Hippocampal formation (tissue), 2 donors: ENCODE results near the gene GAB4.
"Not testable (repeated sequence)": the region's sequence is repeated elsewhere in the genome, so short reads cannot be mapped to it uniquely, and the experiment has no call there.

Source experiments
- DNase-seq, 2 donors: peaks; one replicate each; lab custom pipeline; 2025; lab: John Stamatoyannopoulos, UW

GAB4 gene

DNA sequence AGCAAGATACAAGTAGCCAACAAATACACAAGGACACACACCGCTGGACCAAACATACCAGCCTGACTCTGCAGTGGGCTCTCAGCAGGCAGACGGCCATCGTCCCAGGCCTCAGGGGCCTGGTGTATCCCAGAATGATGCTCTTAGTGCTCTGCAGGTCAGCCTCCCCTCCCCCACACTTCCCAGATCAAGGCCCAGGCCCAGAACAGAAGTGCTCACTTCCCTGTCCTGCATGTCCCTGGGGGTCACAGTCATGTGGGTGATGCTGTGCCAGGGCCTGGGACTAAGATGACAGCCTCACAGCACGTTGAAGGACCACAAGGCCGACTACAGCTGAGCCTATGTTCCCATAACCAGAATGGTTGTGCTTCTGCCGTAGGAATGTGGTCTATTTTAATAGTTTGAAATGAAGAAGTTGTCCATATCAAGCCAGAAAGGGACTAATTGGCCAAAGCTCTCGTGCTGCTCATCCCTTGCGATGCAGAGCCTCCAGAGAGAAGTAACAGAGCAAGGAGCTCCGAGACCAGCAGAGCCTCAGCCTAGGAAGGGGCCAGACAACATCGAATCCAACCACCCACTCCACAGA, 48.6 kb downstream of the GAB4 start:
- no peak for DNase-seq

DNA sequence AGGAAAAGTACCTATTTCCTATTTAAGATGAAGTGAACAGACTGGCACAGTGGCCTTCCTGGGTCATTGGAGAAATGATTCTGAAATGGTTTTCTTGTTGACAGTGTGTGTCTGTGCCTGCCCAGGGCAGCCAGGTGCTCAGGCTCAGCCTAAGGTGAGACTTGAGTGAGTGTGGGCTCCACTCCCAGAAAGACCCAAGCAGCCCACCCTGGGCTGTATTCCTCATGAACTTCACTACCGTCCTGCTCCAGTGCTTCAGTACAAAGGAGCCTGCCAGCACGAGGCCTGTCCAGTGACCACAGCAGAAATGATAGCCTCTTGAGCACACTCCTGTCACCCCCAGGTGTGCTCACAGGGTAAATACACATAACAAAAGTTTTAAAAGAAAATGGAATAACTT, 49.5 kb downstream of the GAB4 start:
- DNase-seq, result no peak

DNA sequence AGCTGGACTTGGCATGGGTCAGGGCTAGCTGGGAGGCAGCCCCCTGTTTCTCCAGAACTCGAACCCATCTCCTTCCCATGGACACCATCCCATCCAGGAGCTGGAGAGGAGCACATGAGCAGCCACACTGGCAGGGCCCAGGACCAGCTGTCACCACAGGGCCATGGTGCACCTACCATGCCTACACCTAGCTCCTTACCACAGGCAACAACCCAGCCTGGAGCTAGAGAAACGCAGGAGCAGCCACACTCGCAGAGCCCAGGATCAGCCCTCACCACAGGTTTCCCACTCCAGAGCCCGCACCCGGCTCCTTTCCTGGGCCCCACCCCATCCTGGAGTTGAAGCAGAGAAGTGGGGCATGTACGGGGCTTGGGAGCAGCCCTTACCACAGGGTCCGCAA, 50.2 kb downstream of the GAB4 start:
- DNase-seq, result no peak

DNA sequence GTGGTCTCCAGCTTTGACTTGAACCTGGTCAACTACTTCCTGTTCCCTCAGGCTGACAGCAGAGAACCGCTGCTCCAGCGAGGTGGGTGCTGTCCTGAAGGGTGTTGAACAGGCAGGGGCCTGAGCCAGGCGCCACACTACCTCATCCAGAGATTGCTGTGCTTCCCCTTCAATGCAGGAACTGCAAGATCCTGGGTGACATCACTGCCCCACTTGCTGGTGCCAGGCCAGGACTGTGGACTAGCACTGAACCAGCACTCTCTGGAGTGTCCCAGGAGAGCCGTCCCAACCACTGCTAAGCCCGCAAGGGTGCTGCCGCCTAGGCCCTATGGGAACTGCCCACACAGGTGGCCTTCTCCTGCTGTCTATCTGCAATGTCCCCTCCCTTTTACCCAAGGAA, 51.7 kb downstream of the GAB4 start:
- no peak for DNase-seq

DNA sequence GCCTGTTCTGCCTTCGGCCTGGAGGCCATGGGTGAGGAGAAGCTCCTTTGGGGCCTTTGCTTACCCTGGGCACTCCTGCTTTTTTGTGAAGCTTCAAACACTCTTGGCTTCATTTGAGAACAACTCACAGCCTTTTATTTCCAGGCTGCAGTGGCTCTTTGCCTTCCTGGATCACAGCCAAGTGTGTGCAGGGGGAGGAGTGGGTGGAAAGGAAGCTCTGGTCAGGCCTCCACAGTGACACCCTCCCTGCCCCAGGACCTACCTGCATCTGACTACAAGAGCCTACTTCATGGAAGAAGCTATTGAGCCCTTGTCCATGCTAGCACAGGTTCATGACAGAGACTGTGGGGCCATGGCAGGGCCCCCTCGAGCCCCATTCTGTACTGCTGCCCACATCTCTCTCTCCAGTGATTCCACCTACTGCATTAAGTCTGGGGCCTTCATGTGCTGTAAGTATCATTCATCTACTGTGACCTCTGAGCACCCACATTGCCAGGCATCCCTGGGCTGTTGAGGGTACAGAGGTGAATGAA, 52.3 kb downstream of the GAB4 start:
- DNase-seq, result peak in 1 of 2 donors; percentile 5

DNA sequence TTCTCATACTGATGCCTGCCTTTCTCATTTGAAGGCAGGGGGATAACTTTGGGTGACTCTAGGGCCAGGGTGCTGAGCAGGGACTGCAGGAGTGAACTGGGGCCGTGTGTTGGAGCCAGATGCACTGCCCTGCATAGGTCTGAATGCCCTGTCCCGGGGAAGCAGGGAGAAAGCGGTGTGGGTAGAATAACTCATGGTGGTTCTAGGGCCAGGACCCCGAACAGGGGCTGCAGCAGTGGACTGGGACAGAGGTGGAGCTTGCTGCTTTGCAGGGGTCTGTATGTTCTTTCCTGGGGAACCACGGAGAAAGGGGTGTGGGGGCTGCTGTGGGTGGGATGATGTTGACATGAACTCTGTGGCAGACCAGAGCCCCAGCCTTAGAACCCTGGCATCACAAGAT, 52.9 kb downstream of the GAB4 start:
- DNase-seq, result no peak

DNA sequence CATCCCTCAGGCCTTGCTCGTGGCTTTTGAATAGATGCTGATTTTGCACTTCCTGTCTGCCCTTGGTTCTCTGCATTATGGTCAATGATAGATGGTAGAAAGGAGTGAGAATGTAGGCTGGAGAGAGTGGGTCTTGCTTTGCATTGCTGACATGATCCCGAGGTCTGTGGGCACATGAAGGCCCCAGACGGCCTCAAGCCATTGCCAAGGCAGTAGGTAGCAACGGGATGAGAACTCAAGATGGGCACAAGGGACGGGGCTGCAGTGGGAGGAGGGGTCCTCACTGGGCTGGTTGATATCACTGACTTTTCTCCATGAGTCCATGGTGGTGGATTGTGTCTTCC, 54.0 kb downstream of the GAB4 start:
- no peak for DNase-seq

DNA sequence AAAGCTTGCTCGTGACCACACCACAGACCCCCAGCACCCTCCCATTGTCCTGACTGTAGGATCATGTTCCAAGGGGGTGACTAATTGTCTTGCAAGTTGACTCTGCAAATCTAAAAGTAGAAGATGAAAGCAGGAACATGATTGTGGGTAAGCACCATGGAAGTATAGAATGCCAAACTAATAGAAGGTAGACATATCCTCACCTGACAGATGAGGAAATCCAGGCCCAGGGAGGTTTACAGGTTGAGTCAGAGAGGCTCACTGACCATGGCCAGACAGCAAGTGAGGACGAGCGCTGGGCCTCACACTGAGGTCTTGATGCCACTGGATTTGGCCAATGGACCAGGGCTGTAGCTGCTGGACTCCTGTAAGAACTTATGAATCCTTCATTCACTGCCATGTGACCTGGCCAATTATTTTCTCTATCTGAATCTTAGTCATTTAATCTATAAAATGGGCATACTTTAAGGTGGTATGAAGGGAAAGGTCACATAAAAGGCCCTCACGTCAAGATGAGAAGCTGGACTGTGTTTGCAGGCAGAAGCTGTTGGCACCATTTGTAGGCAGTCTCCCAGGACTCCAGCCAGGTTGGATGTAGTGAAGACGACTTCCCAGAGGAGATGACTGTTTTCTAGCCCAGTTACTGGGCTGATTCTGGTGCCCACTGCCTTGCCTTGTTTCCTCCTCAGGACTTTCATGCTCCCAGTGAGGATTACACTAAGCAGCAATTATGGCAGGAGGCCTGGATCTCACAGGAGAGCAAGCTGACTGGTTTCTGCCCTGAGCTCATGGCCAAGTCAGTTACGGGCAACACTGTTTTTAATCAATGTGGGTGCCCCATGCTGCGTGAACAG, 54.6 kb downstream of the GAB4 start:
- no peak for DNase-seq

DNA sequence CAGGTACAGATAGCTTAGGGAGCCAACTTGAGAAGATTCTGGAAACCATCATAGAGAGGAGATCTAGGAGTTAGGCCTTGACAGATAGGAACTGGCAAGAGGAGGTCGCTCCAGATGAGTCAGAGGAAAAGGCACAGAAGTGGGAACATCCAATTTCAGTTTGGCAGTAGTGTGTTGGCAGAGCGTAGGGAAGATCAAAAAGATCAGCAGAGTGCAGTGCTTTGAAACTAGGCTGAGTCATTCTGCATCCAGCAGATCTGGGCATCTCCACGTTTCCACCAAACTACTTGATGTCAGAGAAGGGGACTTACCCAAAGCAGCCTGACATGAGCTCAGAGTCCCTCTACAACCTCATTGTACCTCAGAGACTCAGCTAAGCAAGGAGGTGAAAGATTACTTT, 58.5 kb downstream of the GAB4 start:
- no peak for DNase-seq

DNA sequence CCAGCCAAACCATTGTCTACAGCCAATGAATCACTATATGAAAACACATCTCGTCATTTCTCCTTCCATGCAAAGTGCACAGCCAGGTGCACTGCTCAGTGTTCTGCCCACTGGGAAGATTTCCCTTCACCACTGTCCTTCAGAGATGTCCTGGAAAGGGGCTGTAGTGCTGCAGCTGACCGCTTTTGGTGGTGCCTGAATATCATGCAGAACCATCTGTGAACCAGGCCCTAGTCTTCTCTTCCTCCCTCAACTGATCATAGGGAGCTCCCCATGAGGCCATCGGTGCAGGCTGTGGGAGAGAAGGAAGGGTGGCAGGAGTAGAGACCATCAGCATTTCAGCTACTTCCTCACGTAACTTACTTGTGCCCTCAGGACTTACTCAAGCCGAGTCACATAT, 70.2 kb downstream of the GAB4 start:
- no peak for DNase-seq

DNA sequence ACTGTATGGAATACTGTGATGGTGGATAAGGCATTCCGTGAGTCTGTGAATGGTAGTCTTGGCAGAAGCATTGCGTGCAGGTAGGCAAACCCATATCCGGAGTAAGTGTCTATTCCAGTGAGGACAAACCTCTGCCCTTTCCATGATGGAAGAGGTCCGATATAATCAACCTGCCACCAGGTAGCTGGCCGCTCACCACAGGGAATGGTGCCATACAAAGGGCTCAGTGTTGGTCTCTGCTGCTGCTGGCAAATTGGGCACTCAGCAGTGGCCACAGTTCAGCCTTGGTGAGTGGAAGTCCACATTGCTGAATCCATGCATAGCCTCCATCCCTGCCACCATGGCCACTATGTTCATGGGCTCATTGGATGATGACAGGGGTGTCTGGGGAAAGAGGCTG, 70.8 kb downstream of the GAB4 start:
- DNase-seq, result not testable (repeated sequence)

DNA sequence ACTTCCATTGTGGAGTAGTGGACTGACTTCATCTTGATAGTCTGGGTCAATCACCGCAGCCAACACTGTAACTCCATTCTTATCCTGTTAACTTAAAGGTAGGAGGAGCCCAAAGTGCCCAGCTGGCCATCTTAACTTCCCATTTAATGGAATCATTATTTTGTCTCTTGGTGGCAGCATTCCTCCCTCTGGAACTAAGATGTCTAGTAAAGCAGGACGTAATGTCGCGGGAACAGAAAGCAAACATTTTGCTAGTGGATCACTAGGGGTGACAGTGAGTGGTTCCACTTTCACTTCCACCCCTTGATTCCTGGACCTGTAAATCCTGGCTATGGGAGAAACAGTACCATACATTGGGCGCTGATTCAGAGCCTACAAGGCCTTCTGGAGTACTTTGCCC, 71.4 kb downstream of the GAB4 start:
- no peak for DNase-seq

DNA sequence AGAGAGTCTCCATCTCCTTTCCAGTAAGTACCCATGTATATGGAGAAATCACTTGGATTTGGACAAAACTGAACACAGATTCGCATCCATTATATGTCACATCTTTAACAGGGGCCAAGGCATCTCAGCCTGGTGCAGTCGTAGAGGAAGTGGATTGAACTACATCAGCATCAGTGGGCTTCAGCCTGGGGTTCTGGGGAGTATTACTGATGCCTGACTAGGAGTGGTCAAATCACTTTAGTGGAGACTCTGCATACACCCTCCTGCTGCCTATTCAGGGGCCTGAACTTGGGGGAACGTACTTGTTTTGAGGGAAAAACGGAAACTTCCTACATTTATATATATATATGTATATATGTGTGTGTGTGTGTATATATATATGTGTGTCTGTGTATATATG, 72.8 kb downstream of the GAB4 start:
- no peak for DNase-seq

DNA sequence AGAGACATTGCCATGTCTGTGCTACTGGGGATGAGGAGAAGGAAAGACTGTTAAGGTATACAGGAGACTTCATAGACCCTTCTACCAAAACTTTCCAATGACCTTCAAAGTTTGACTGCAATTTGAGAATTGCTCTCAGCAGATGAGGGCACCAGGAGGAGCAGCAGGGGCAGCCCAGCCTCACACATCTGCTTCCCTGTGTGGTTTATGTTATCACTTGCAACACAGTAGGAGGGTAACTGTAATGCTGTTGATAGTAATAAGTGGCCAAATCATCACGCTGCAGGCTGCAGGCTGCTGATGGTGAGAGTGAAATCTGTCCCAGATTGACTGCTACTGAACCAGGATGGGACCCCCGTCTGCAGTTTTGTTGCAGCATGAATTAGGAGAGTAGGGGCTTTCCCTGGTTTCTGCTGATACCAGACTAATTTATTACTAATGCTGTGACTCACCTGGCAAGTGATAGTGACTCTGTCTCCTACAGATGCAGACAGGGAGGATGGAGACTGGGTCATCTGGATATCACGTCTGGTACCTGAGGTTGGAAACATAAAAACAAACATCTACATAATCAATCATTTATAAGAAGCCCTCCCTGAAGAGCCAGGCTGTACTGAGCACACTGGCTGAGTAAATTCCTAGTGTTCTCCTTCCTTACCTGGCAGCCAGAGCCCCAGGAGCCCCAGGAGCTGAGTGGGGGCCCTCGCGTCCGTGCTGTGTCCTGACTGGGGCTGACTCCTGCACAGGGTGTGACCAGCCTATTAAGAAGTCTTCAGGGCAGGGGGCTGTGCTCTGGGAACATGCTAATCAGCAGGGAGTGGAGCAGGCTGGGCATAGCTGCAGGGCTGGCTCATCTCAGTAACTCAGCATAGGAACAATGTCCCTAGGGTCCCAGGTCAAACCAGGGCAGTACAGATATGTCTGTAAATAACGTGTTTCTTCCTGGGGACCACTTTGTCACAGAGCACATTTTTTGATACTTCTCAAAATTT, 74.4 kb downstream of the GAB4 start:
- DNase-seq, result no peak

DNA sequence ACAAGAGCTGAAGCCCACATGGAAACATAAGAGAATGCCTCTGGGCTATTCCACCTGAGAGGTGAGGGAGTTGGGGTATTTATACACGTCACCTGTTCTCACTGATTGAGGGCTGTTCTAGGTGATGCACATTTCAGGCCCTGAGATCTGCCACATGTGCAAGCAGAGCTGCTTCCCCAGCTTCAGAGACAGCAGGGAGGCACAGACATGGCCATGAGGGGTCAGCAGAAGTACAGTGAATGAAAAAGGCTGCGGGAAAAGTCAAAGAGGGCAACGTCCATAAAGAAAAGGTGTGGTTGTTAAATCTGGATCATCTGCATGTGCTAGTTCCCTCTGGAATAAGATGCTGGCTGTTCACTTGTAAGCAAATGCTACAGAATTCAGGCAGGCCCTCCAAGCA, 75.4 kb downstream of the GAB4 start:
- DNase-seq, result peak in 1 of 2 donors; percentile 35

DNA sequence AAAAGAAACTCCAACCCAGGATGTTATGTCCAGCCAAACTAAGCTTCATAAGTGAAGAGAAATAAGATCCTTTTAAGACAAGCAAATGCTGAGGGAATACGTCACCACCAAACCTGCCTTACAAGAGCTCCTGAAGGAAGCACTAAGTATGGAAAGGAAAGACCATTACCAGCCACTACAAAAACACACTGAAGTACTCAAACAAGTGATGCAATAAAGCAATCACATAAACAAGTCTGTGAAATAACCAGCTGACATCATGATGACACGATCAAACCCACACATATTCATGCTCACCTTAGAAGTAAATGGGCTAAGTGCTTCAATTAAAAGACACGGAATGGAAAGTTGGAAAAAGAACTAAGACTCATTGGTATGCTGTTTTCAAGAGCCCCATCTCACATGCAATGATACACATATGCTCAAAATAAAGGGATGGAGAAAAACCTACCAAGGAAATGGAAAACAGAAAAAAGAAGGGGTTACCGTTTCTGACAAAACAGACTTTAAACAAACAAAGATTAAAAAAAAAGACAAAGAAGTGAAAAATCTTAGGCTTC, 82.5 kb downstream of the GAB4 start:
- no peak for DNase-seq

DNA sequence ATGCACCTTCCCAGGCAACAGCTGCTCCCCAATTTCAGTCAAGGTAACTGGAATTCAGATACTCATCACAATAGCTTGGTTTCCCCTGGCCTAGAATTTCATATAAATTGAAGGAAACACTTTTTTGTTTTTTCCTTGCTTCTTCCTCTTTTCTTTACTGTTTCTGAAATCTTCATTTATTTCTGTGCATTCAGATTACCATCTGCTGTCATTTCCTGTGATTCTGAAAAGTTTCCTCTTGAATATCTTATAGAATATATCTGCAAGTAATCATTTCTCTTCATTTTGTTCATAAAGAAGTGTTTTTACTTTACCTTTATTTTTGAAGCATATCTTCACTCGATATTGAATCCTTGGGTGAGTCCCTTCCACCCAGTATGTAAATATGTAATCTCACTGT, 85.3 kb downstream of the GAB4 start:
- no peak for DNase-seq

DNA sequence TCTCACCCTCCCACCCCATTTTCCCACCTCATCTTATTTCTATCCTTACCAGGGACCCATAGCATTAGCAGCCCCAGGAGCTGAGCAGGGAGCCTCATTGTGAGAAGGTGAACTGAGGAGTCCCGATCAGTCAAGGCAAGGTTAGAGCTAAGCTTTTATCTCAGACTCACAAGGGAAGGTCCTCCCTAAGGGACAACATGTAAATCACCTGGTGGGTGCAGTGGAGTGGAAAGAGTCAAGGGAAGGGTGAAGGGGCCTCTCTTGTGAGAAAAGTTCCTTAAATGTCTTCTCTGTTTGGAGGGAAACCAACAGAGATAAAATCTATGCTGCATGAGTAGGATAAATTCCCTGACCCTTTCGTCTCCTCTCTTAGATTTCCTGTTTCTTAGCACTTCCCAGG, 85.9 kb downstream of the GAB4 start:
- no peak for DNase-seq

DNA sequence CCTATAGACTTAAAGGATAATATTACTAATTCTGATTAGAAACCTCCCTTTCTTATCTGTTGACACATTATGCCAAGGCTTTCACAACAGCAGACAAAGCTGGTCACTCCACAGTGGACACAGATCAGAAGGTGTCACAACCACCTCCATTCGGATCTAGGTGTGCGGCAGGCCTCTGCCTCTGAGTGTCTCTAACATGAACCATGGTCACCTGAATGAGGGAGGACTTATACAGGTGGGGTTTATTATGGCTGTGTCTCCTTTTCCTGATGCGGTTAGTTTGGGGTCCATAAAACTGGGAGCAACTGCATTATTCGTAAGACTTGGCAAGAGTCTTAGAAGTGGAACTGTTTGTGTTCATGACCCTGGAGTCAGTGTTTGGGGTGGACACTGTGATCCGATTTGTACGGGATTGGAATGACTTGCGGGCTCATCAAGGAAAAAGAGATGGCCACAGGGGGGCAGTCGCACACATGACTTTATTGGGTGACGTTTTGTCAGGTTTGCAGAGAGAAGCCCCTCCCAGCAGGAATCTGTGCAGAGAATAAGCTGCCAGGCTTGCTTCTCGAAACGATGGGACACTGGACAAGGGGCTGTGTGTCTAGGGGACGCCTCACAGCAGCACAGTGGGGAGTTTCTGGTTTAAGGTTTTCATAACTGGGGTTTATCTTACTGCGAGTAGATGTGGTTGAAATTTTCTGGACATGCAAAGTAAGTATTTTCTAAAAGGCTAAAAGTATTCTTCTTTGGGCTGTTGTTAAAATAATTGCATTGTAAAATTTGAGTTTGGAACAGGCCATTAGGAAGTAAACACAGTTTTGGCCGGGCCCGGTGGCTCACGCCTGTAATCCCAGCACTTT, 90.6 kb downstream of the GAB4 start:
- peak; percentile 25 to 27 for DNase-seq

DNA sequence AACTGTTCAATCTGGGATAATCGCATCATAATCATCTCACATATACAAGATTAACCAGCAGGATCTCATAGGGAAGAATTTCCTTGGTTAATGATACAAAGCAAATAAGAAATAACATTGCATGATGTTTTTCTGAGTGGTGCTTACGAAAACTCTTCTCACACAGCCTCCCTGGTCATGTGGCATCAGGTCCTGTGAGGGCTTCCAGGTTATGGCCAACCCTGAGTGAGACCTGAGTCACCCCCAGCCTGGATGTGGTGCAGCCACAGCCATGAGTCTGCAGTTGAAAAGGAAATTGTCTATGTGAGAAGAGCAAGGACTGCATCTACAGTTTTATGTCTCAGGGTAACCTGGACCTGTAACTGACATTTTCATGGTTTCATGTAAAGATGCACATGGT, 92.3 kb downstream of the GAB4 start:
- DNase-seq, result no peak

DNA sequence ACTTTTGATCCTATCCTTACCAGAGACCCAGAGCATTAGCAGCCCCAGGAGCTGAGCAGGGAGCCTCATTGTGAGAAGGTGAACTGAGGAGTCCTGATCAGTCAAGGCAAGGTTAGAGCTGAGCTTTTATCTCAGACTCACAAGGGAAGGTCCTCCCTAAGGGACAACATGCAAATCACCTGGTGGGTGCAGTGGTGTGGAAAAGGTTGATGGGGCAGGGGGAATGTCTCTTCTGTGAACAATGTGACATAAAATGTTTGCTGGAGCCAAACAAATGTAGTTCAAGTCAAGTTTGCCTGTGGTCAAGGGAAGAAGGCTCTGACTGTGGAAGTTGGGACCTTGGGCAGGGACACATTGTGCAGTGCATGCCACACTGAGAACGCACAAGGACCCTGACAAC, 93.1 kb downstream of the GAB4 start:
- not testable (repeated sequence) for DNase-seq
